BJ (cell line): ENCODE results near the gene LAX1. TPM values are rescaled to one million over a fixed set of nuclear protein-coding genes. Genes with fewer than 3 reads are reported as not detected.

ENCODE experiments used
- CTCF ChIA-PET: fragments of 350-600 bp; formaldehyde crosslinking; extraction: SDS; loops from one replicate; lab custom pipeline; 2021; ENCODE audit warnings: antibody characterized with exemption, inconsistent platforms; lab: Yijun Ruan, JAX
- POLR2A ChIA-PET: fragments of 300-600 bp; sonication (Branson Sonifier 250); formaldehyde crosslinking; extraction: SDS; loops from one replicate; lab custom pipeline; 2021; ENCODE audit warnings: antibody characterized with exemption; lab: Charles Lee
- DNase-seq: peaks from one replicate; pipeline ENCODE4 v3.0.0-alpha.2; 2011; ENCODE audit warnings: low read depth
- H3K27me3 ChIP-seq: 2 replicates; pipeline ENCODE4 v1.6.0; 2011; ENCODE audit warnings: low read length; ENCODE audit not compliant: control insufficient read depth, insufficient read depth
- H3K36me3 ChIP-seq: 2 replicates; pipeline ENCODE4 v1.5.1; 2011; ENCODE audit warnings: low read length; ENCODE audit not compliant: control insufficient read depth, insufficient read depth
- H3K4me3 ChIP-seq: 2 replicates; pipeline ENCODE4 v1.5.1; 2011; ENCODE audit warnings: low read depth, mild to moderate bottlenecking, control low read depth, low read length
- CTCF ChIP-seq: IDR thresholded peaks from 2 replicates; pipeline ENCODE4 v1.5.1; 2011; ENCODE audit warnings: low read depth, mild to moderate bottlenecking, control low read depth, inconsistent platforms, low read length, moderate library complexity; ENCODE audit not compliant: insufficient read depth
- polyA plus RNA-seq: library from polyadenylated mRNA; depleted of rRNA; stranded (reverse); fragments of >200 nt; gene quantifications from 2 replicates; pipeline ENCODE4 v1.2.3, GENCODE V29; 2011

Gene LAX1
- polyA plus RNA-seq, 1 experiment = not detected

GRCh38 chr1:203733009-203733863, 31.7 kb upstream of the LAX1 start:
- H3K4me3 ChIP-seq = no peak overlapping the region
- H3K36me3 ChIP-seq = peaks cover 37% of the 10 kb centered on the region
- ChIA-PET POLR2A (no interaction called here), CTCF (interaction anchor here (0.8 kb wide), 1 partner anchor 13 kb away, joined by 3 read pairs; no protein-coding TSS in a partner anchor)
- no peaks in the 10 kb centered on the region for H3K27me3 ChIP-seq
- no peak for TF ChIP-seq CTCF
- DNase-seq = no peak

GRCh38 chr1:203742436-203742835, 22.5 kb upstream of the LAX1 start:
- DNase-seq = no peak
- H3K36me3 ChIP-seq = peaks cover 26% of the 10 kb centered on the region
- POLR2A ChIA-PET = no interaction called here
- H3K27me3 ChIP-seq = no peaks in the 10 kb centered on the region
- CTCF ChIA-PET = no interaction called here
- H3K4me3 ChIP-seq = no peak overlapping the region
- TF ChIP-seq CTCF = no peak

- ChIA-PET POLR2A (no interaction called here), CTCF (no interaction called here)
- DNase-seq = no peak
- H3K36me3 ChIP-seq = peaks cover 22% of the 10 kb centered on the region
- no peak for TF ChIP-seq CTCF
- no peak overlapping the region for H3K4me3 ChIP-seq
- H3K27me3 ChIP-seq = no peaks in the 10 kb centered on the region
Measured at GRCh38 chr1:203743091-203743571, 21.9 kb upstream of the LAX1 start.

GRCh38 chr1:203744075-203744972, 20.7 kb upstream of the LAX1 start:
- no peaks in the 10 kb centered on the region for H3K27me3 ChIP-seq
- peaks cover 19% of the 10 kb centered on the region for H3K36me3 ChIP-seq
- H3K4me3 ChIP-seq = no peak overlapping the region
- TF ChIP-seq CTCF = no peak
- POLR2A ChIA-PET = no interaction called here
- DNase-seq = peak; percentile 4
- CTCF ChIA-PET = interaction anchor here (1.0 kb wide), 1 partner anchor 9 kb away, joined by 3 read pairs; no protein-coding TSS in a partner anchor

GRCh38 chr1:203746281-203746680, 18.7 kb upstream of the LAX1 start:
- ChIA-PET POLR2A (no interaction called here), CTCF (interaction anchor here (0.8 kb wide), 1 partner anchor 12 kb away, joined by 3 read pairs; no protein-coding TSS in a partner anchor)
- no peak for TF ChIP-seq CTCF
- H3K36me3 ChIP-seq = peaks cover 5% of the 10 kb centered on the region
- no peak overlapping the region for H3K4me3 ChIP-seq
- DNase-seq = no peak
- H3K27me3 ChIP-seq = no peaks in the 10 kb centered on the region
